GM15510 (cell line): ENCODE data around the gene FKBP8.

ENCODE experiments used
- POLR2A ChIP-seq: IDR thresholded peaks from 3 replicates; pipeline ENCODE4 v1.6.1; 2011; ENCODE audit warnings: borderline replicate concordance; ENCODE audit not compliant: insufficient read length; ENCODE audit errors: extremely low read depth

Gene FKBP8

GRCh38 chr19:18486746-18487145 lies 56.6 kb downstream of the FKBP8 start:
- no peak for TF ChIP-seq POLR2A

GRCh38 chr19:18484992-18485391 lies 58.4 kb downstream of the FKBP8 start:
- TF ChIP-seq POLR2A: no peak

GRCh38 chr19:18483119-18483890 lies 60.1 kb downstream of the FKBP8 start:
- TF ChIP-seq POLR2A: no peak
